GM12878 (cell line): Measurements from ENCODE around the gene TTLL3. TPM values are rescaled to one million over a fixed set of nuclear protein-coding genes. Genes with fewer than 3 reads are reported as not detected.

Source experiments
- ATAC-seq: fragments of 200-7000 bp; cut with Tn5 transposase; 3 replicates; pipeline ENCODE4 v1.9.1; 2020; ENCODE audit warnings: mild to moderate bottlenecking, moderate library complexity
- BruUV-seq: library from RNA; stranded (reverse); fragments of 400-500 nt; replicated peaks from 2 replicates; lab custom pipeline; 2021; lab: Mats Ljungman, UMichigan
- CTCF ChIA-PET: fragments of 300-600 bp; sonication (Branson Sonifier 250); formaldehyde crosslinking; extraction: SDS; loops from one replicate; lab custom pipeline; 2021; ENCODE audit warnings: inconsistent platforms; lab: Yijun Ruan, JAX
- POLR2A ChIA-PET: fragments of 350-600 bp; formaldehyde crosslinking; extraction: SDS; loops from one replicate; lab custom pipeline; 2021; ENCODE audit warnings: inconsistent platforms; lab: Charles Lee
- RAD21 ChIA-PET: fragments of 300-600 bp; sonication (Branson Sonifier 250); formaldehyde crosslinking; loops from one replicate; lab custom pipeline; 2023; ENCODE audit warnings: antibody characterized with exemption; ENCODE audit not compliant: unreplicated experiment; lab: Charles Lee
- SMC1A ChIA-PET: fragments of 300-600 bp; sonication (Branson Sonifier 250); formaldehyde crosslinking; loops from one replicate; lab custom pipeline; 2023; ENCODE audit not compliant: unreplicated experiment, uncharacterized antibody; lab: Charles Lee
- DNase-seq: peaks from one replicate; pipeline ENCODE4 v3.0.0-alpha.2; 2011; ENCODE audit warnings: low read depth, low spot score
- FAIRE-seq: peaks from 3 replicates; lab custom pipeline; 2011; peaks lifted over from hg19 to GRCh38; lab: Jason Lieb, UNC
- H2AFZ ChIP-seq: 2 replicates; pipeline ENCODE4 v1.6.0; 2011; ENCODE audit warnings: low read depth, low read length, control low read depth; ENCODE audit not compliant: control insufficient read depth
- H3K27ac ChIP-seq: 2 replicates; pipeline ENCODE4 v1.5.1; 2011; ENCODE audit warnings: control low read depth; ENCODE audit not compliant: control insufficient read depth, insufficient read depth
- H3K27me3 ChIP-seq, 2 experiments: replicated peaks in 1 of 2; 2 replicates each; pipeline versions ENCODE4 v1.6.0 to v1.6.1; 2011; ENCODE audit warnings: low read length in 1 of 2; ENCODE audit not compliant: control insufficient read depth in 2 of 2, insufficient read depth in 2 of 2
- H3K36me3 ChIP-seq, 2 experiments: 2 replicates each; pipeline ENCODE4 v1.5.1; 2011; ENCODE audit warnings: low read length in 1 of 2; ENCODE audit not compliant: control insufficient read depth in 2 of 2, insufficient read depth in 2 of 2
- H3K4me1 ChIP-seq: 2 replicates; pipeline ENCODE4 v1.6.1; 2011; ENCODE audit warnings: mild to moderate bottlenecking, low read length, moderate library complexity, mixed read lengths; ENCODE audit not compliant: control insufficient read depth, insufficient read depth
- H3K4me2 ChIP-seq: 2 replicates; pipeline ENCODE4 v1.6.0; 2011; ENCODE audit warnings: control low read depth; ENCODE audit not compliant: control insufficient read depth, insufficient read depth
- H3K4me3 ChIP-seq: fragments of 200-600 bp; sonication (generic); 2 replicates; pipeline ENCODE4 v1.5.1; 2016
- H3K79me2 ChIP-seq: 2 replicates; pipeline ENCODE4 v1.6.0; 2011; ENCODE audit warnings: low read length; ENCODE audit not compliant: control insufficient read depth, insufficient read depth
- H3K9ac ChIP-seq: 2 replicates; pipeline ENCODE4 v1.8.0; 2011; ENCODE audit warnings: low read length, control low read depth, mixed read lengths; ENCODE audit not compliant: control insufficient read depth, insufficient read depth
- H3K9me3 ChIP-seq: replicated peaks from 3 replicates; pipeline ENCODE4 v1.5.1; 2011; ENCODE audit warnings: mild to moderate bottlenecking, low read length; ENCODE audit not compliant: control insufficient read depth, insufficient read depth
- H4K20me1 ChIP-seq: 2 replicates; pipeline ENCODE4 v1.6.0; 2011; ENCODE audit not compliant: control insufficient read depth, insufficient read depth
- BACH1 ChIP-seq: fragments of 450-650 bp; IDR thresholded peaks from 2 replicates; pipeline ENCODE4 v1.6.1; 2017; ENCODE audit warnings: mild to moderate bottlenecking, borderline replicate concordance
- BHLHE40 ChIP-seq, 2 experiments: fragments of 450-650 bp in 1 of 2; IDR thresholded peaks; 2 replicates each; pipeline ENCODE4 v1.6.1; 2011 to 2017; ENCODE audit warnings: low read depth in 2 of 2, borderline replicate concordance in 1 of 2, improper control_type of control experiment in 1 of 2, low read length in 1 of 2, mild to moderate bottlenecking in 1 of 2
- CBFB ChIP-seq: IDR thresholded peaks from 2 replicates; pipeline ENCODE4 v1.6.1; 2016; ENCODE audit warnings: antibody characterized with exemption, low read depth
- DPF2 ChIP-seq: fragments of 450-650 bp; IDR thresholded peaks from 2 replicates; pipeline ENCODE4 v1.6.1; 2017; ENCODE audit warnings: mild to moderate bottlenecking
- EED ChIP-seq: sonication (generic); IDR thresholded peaks from 2 replicates; pipeline ENCODE4 v1.6.1; 2016; ENCODE audit warnings: antibody characterized with exemption, low read depth
- GATAD2B ChIP-seq: fragments of 450-650 bp; conservative IDR thresholded peaks from 2 replicates; pipeline ENCODE4 v1.6.1; 2017; ENCODE audit warnings: low read depth, mild to moderate bottlenecking, moderate library complexity
- MAX ChIP-seq: IDR thresholded peaks from 2 replicates; pipeline ENCODE4 v1.6.1; 2012; ENCODE audit warnings: low read depth, low read length, improper control_type of control experiment
- POLR2A ChIP-seq: IDR thresholded peaks from 2 replicates; pipeline ENCODE4 v1.6.1; 2011; ENCODE audit warnings: low read depth, mild to moderate bottlenecking, low read length
- RB1 ChIP-seq: fragments of 450-650 bp; formaldehyde crosslinking; IDR thresholded peaks from 2 replicates; pipeline ENCODE4 v1.6.1; 2017; ENCODE audit warnings: mild to moderate bottlenecking, borderline replicate concordance
- SP1 ChIP-seq: IDR thresholded peaks from one replicate; pipeline ENCODE4 v1.6.1; 2011; ENCODE audit warnings: low read depth, low read length
- SPI1 ChIP-seq: IDR thresholded peaks from 2 replicates; pipeline ENCODE4 v1.6.1; 2011; ENCODE audit warnings: low read depth, mild to moderate bottlenecking, low read length, moderate library complexity, borderline replicate concordance; ENCODE audit not compliant: insufficient read depth
- TCF3 ChIP-seq: IDR thresholded peaks from 2 replicates; pipeline ENCODE4 v1.6.1; 2012; ENCODE audit warnings: low read depth, mild to moderate bottlenecking, low read length, borderline replicate concordance; ENCODE audit not compliant: insufficient read depth
- USF1 ChIP-seq: IDR thresholded peaks from 2 replicates; pipeline ENCODE4 v1.6.1; 2011; ENCODE audit warnings: borderline replicate concordance, low read depth, mild to moderate bottlenecking, moderate library complexity, mixed read lengths, low read length; ENCODE audit not compliant: insufficient read depth; ENCODE audit errors: extremely low read length
- ZNF687 ChIP-seq: fragments of 450-650 bp; IDR thresholded peaks from 2 replicates; pipeline ENCODE4 v1.6.1; 2017; ENCODE audit warnings: mild to moderate bottlenecking, moderate library complexity
- WGBS: methylation state at CpG from one replicate; pipeline ENCODE4 v1.1.6; 2016; ENCODE audit warnings: low lambda C conversion rate; ENCODE audit not compliant: insufficient replicate concordance, insufficient coverage; ENCODE audit errors: missing lambda C conversion rate; 5-methylcytosine and 5-hydroxymethylcytosine counted together
- in situ Hi-C: fragments of 300-500 bp; cut with MboI; formaldehyde crosslinking; loops from 9 replicates; pipeline ENCODE4 v1.14.3; 2018; ENCODE audit warnings: mixed read lengths
- intact Hi-C: fragments of 100-400 bp; cut with micrococcal nuclease; formaldehyde crosslinking; loops from one replicate; pipeline ENCODE4 v1.14.2; 2022; ENCODE audit not compliant: unreplicated experiment
- polyA plus RNA-seq, 11 experiments: library from polyadenylated mRNA; depleted of rRNA in 4 of 11; unstranded in 6 of 11; stranded (reverse) in 5 of 11; fragments of >200 nt; fragmentation: Nextera tagmentation in 4 of 11; fragmentation: Illumina TruSeq in 1 of 11; extraction: Ambion mirVana in 4 of 11; extraction: Trizol in 1 of 11; gene quantifications; 1 replicate in 1 of 11; 2 replicates in 10 of 11; pipeline versions ENCODE4 v1.2.1 to v1.2.3, GENCODE V29; 2011 to 2016; ENCODE audit warnings: inconsistent platforms in 2 of 11, missing spikeins in 2 of 11, low read depth in 1 of 11
- total RNA-seq, 4 experiments: library from RNA; depleted of rRNA in 3 of 4; stranded (reverse); fragments of >200 nt in 3 of 4; fragmentation: Illumina TruSeq in 1 of 4; extraction: Trizol in 1 of 4; gene quantifications; 2 replicates each; pipeline versions ENCODE4 v1.2.1 to v1.2.3, GENCODE V29; 2013 to 2021

Gene TTLL3
- total and polyA plus RNA-seq, 10 of the 15 experiments (the other 5 are each of a cell fraction or from before 2014, with no cell fraction given) = 4.2 to 51.3 (median 18.9) TPM

GRCh38 chr3:9769012-9769411, 41.0 kb upstream of the TTLL3 start (continued):
- TF ChIP-seq USF1 (no peak), TCF3 (no peak)

- Histone ChIP-seq H3K4me1 (no peaks in the 10 kb centered on the region; the same call in 1 of the 2 replicates), H3K36me3 (no peaks in the 10 kb centered on the region), H3K79me2 (no peaks in the 10 kb centered on the region), H3K27ac (no peak within 1 kb of the TSS), H3K4me2 (peak within 1 kb of the TSS; percentile 68), H4K20me1 (no peaks in the 10 kb centered on the region), H2AFZ (peak within 1 kb of the TSS; percentile 72), H3K9me3 (no peaks in the 10 kb centered on the region), H3K4me3 (peak within 1 kb of the TSS; percentile 1; the same call in 1 of the 2 replicates), H3K9ac (peak within 1 kb of the TSS; percentile 8; the same call in 1 of the 2 replicates), H3K27me3 (peaks cover 0 to 2% of the 10 kb centered on the region in 2 experiments; a peak in 3 of 4 replicates)
- in situ Hi-C loops = no loop called here
- ChIA-PET SMC1A (interaction anchor here (0.9 to 1.0 kb wide), 2 partner anchors 16 to 23 kb away, joined by 3 read pairs; partner anchors contain the start of genes ARPC4 and TADA3), RAD21 (interaction anchor here (1.0 to 1.2 kb wide), 2 partner anchors 11 to 30 kb away, joined by 3 read pairs; no protein-coding TSS in a partner anchor), POLR2A (interaction anchor here (1.1 kb wide), 1 partner anchor 14 kb away, joined by 5 read pairs; no protein-coding TSS in a partner anchor), CTCF (no interaction called here)
- no peak for TF ChIP-seq SP1
- peak in 1 of 2 experiments; percentile 48; a peak in 1 of 4 replicates for TF ChIP-seq BHLHE40 (IDR thresholded peaks at IDR 0.05; ENCODE audit: borderline replicate concordance in 1 of 2, low read depth in 2 of 2, low read length in 1 of 2)
- TF ChIP-seq CBFB = no peak
- no peak for TF ChIP-seq EED
- TF ChIP-seq DPF2 = 0 out of 2 replicates have a peak, but pooled peaks have one; percentile 28
- no peak; the same call in 1 of the 2 replicates for TF ChIP-seq BACH1
- 0 out of 2 replicates have a peak, but pooled peaks have one; percentile 41 for TF ChIP-seq RB1
- 0 out of 2 replicates have a peak, but pooled peaks have one; percentile 38 for TF ChIP-seq POLR2A
- no peak for TF ChIP-seq ZNF687
- TF ChIP-seq SPI1 = no peak
- 0 out of 2 replicates have a peak, but pooled peaks have one; percentile 36 for TF ChIP-seq GATAD2B
- no peak for TF ChIP-seq MAX
- BruUV-seq = no TSS peak
- ATAC-seq (peak; percentile 89), DNase-seq (no peak), FAIRE-seq (no peak)
- 6% methylated on average over 49 of the region's 49 CpGs for WGBS
- intact Hi-C loops = no loop called here
These were observed 40.4 kb upstream of the TTLL3 start, which contains the start of gene CAMK1 for GRCh38 chr3:9769426-9770275. Gene CAMK1 (minus strand): TSS chr3:9769947. CDS start chr3:9767749, 2,198 bp downstream.
